ENCODE data around the gene SLC5A5. TPM values are rescaled to one million over a fixed set of nuclear protein-coding genes. Genes with fewer than 3 reads are reported as not detected.

The SLC5A5 gene
- total RNA-seq, 3 donors from 2014 or later (not counting 1 experiment from before 2014, with no cell fraction given), result 0.25 to 0.43 (median 0.26) TPM

- Mint-ChIP-seq H3K27me3 (ENCODE audit: low read depth in 2 of 2) (no peaks in the 10 kb centered on the region), H3K36me3 (peaks cover 5% of the 10 kb centered on the region), H3K27ac (peak overlapping the region in 1 of 2 donors; percentile 33), H3K9me3 (no peaks in the 10 kb centered on the region), H3K4me1 (peaks cover 6 to 41% of the 10 kb centered on the region in 2 donors), H3K4me3 (no peak overlapping the region)
- DNase-seq, result peak in 1 of 2 donors; percentile 74
- H3K4me3 ChIP-seq (ENCODE audit: low read length), result no peak overlapping the region
- 95% methylated on average over 52 of the region's 56 CpGs for WGBS (ENCODE audit: insufficient coverage)
- H3K4me1 ChIP-seq (ENCODE audit: control insufficient read depth, insufficient read depth, low read length), result peaks cover 42% of the 10 kb centered on the region
- intact Hi-C loops (cut with micrococcal nuclease), result no loop called here
- no peaks in the 10 kb centered on the region for H3K27me3 ChIP-seq (ENCODE audit: control insufficient read depth, insufficient read depth, low read length)
- ATAC-seq, result peak in 2 of 3 donors; percentile 48 to 57
- H3K36me3 ChIP-seq (ENCODE audit: control insufficient read depth, insufficient read depth, low read length), result peaks cover 62% of the 10 kb centered on the region
- no peak overlapping the region for H3K27ac ChIP-seq (ENCODE audit: low read length)
- TF ChIP-seq CTCF (IDR thresholded peaks at IDR 0.05), result no peak
- H3K9me3 ChIP-seq (ENCODE audit: control insufficient read depth, insufficient read depth, low read length), result no peaks in the 10 kb centered on the region
Measured at GRCh38 chr19:17841810-17842662, 29.7 kb upstream of the SLC5A5 start.

- TF ChIP-seq CTCF (IDR thresholded peaks at IDR 0.05), result no peak
- intact Hi-C loops (cut with micrococcal nuclease), result no loop called here
- 95% methylated on average over 20 of the region's 20 CpGs for WGBS (ENCODE audit: insufficient coverage)
- no peak for ATAC-seq
- Mint-ChIP-seq H3K27ac (no peak overlapping the region), H3K4me1 (peaks cover 6 to 44% of the 10 kb centered on the region in 2 donors), H3K4me3 (no peak overlapping the region), H3K27me3 (ENCODE audit: low read depth in 2 of 2) (no peaks in the 10 kb centered on the region), H3K36me3 (peaks cover 4% of the 10 kb centered on the region), H3K9me3 (no peaks in the 10 kb centered on the region)
- H3K4me1 ChIP-seq (ENCODE audit: control insufficient read depth, insufficient read depth, low read length), result peaks cover 49% of the 10 kb centered on the region
- no peaks in the 10 kb centered on the region for H3K9me3 ChIP-seq (ENCODE audit: control insufficient read depth, insufficient read depth, low read length)
- H3K4me3 ChIP-seq (ENCODE audit: low read length), result no peak overlapping the region
- H3K27ac ChIP-seq (ENCODE audit: low read length), result no peak overlapping the region
- no peak for DNase-seq
- H3K27me3 ChIP-seq (ENCODE audit: control insufficient read depth, insufficient read depth, low read length), result no peaks in the 10 kb centered on the region
- peaks cover 56% of the 10 kb centered on the region for H3K36me3 ChIP-seq (ENCODE audit: control insufficient read depth, insufficient read depth, low read length)
Measured at GRCh38 chr19:17842663-17843291, 29.0 kb upstream of the SLC5A5 start.

GRCh38 chr19:17843292-17843827 lies 28.4 kb upstream of the SLC5A5 start:
- Histone ChIP-seq H3K4me3 (ENCODE audit: low read length) (no peak overlapping the region), H3K9me3 (ENCODE audit: control insufficient read depth, insufficient read depth, low read length) (no peaks in the 10 kb centered on the region), H3K27me3 (ENCODE audit: control insufficient read depth, insufficient read depth, low read length) (no peaks in the 10 kb centered on the region), H3K36me3 (ENCODE audit: control insufficient read depth, insufficient read depth, low read length) (peaks cover 50% of the 10 kb centered on the region), H3K4me1 (ENCODE audit: control insufficient read depth, insufficient read depth, low read length) (peaks cover 55% of the 10 kb centered on the region), H3K27ac (ENCODE audit: low read length) (no peak overlapping the region)
- 95% methylated on average over 9 of the region's 9 CpGs for WGBS (ENCODE audit: insufficient coverage)
- Mint-ChIP-seq H3K9me3 (no peaks in the 10 kb centered on the region), H3K4me1 (peaks cover 11 to 50% of the 10 kb centered on the region in 2 donors), H3K36me3 (no peaks in the 10 kb centered on the region), H3K27me3 (ENCODE audit: low read depth in 2 of 2) (no peaks in the 10 kb centered on the region), H3K4me3 (no peak overlapping the region), H3K27ac (peak overlapping the region; percentile 31 to 76)
- TF ChIP-seq CTCF (IDR thresholded peaks at IDR 0.05), result no peak
- no peak for ATAC-seq
- DNase-seq, result no peak
- intact Hi-C loops (cut with micrococcal nuclease), result no loop called here
